ENCODE measurements around the gene RASEF.
"Not testable (repeated sequence)": the region's sequence is repeated elsewhere in the genome, so short reads cannot be mapped to it uniquely, and the experiment has no call there.

The RASEF gene

DNA sequence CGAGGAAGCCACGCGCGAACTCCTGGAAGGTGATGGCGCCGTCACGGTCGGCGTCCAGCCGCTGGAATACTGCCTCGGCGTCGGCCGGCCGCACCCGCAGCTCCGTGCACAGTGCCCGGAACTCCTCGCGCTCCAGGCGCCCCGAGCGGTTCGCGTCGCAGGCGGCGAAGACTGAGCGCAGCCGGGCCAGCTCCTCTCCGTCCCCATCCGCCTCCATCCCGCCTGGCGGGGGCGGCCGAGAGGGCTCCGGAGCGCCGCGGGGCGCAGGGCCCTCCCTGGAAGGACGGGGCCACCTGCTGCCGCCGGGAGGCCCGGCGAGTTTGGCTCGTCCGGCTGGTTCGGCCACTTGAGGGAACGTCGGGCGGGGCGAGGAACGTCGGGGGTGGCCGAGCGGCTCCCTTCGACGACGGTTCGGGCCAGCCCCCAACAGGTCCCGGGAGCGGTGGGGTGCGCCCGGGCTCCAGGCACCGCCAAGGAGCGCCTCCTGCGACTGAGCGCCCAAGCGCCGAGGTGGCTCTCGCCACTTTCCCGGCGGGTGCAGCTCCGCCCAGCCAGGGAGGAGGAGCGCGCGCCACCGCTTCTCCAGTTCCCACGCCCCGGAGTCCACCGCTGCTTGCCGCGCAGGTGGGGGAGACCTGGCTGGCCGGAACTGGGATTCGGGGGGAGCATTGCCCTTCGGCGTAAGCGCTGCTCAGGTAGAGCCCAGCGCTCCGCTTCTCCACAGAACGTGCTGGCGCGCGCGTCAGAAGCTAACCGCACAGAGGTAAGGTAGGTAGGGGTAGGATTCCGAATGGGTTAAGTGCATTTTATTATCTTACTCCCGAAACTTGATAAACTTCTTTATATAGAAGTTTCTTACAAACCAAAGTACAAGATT, at the start of gene RASEF:
RASEF (minus strand) TSS at position 492 of the 877 bp plus-strand sequence; CDS start at position 217, 275 bp downstream.
- peak; percentile 59 for DNase-seq (ENCODE audit: low spot score)

DNA sequence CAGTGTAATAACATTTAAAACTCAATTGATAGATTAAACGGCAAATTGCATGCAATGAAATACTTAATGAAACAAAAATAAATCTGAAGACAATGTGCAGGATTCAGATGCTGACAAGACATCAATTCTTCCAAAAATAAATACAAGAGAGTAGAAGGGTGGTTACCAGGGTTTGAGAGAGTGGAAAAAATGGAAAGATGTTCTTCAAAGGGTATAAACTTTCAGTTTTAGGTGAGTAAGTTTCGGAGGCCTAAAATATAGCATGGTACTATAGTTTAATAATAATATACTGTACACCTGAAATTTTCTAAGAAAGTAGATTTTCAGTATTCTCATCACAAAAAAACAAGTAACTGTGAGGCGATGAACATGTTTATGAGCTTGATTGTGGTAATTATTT, 48.2 kb upstream of the RASEF start:
- no peak for DNase-seq (ENCODE audit: low spot score)

- no peak for DNase-seq (ENCODE audit: low spot score)
Measured at GRCh38 chr9:83109296-83109695, 46.4 kb upstream of the RASEF start.

- DNase-seq (ENCODE audit: low spot score) = no peak
Measured at GRCh38 chr9:83108208-83108607, 45.3 kb upstream of the RASEF start.

DNA sequence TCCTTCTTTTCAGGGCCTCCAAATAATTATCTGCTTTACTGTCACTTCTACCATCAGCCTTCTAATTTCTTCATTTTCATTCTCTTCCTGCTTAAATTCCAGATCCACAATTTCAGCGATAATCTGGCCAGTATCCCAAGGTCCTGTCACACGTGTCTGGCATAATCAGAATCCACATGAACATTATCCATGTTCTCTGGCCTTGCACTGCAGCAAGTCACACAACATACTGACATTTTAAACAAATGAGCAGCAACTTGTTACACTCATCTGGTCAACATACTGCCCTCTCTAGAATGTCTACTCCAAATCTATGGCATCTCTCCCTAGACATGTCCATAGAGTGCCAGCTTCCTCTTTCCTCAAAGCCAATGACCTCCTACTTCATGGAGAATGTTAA, 43.8 kb upstream of the RASEF start:
- DNase-seq (ENCODE audit: low spot score) = no peak

GRCh38 chr9:83106263-83106662, 43.3 kb upstream of the RASEF start:
- DNase-seq (ENCODE audit: low spot score) = no peak

- no peak for DNase-seq (ENCODE audit: low spot score)
Measured at GRCh38 chr9:83097633-83098032, 34.7 kb upstream of the RASEF start.

DNA sequence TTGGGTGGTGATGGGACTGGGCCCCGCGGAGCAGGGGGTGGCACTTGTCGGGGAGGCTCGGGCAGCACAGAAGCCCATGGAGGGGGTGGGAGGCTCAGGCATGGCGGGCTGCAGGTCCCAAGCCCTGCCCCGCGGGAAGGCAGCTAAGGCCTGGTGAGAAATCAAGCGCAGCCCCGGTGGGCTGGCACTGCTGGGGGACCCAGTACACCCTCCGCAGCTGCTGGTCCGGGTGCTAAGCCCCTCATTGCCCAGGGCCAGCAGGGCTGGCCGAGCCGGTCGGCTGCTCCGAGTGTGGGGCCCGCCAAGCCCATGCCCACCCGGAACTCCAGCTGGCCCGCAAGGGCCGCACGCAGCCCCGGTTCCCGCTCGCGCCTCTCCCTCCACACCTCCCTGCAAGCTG, 30.4 kb upstream of the RASEF start:
- not testable (repeated sequence) for DNase-seq (ENCODE audit: low spot score)

DNA sequence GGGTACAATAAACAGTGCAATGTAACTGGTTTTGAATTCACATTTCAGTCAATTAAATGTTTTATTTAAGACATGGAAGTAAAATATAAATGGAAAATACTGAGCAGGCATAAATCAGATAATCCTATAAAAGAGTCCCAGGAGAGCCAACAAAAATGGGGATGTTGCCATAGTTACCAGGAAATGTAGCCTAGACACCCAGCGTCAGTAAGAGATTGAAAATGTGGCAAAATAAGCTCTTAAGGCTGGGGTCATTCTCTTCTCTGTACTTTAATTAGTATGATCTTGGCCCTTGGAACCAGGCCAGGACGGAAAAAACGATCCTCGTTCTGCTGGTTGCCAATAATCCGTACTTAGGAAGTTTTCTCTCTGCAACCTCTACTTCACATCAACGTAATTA, 18.9 kb upstream of the RASEF start:
- DNase-seq (ENCODE audit: low spot score) = no peak

GRCh38 chr9:83081010-83081409, 18.1 kb upstream of the RASEF start:
- no peak for DNase-seq (ENCODE audit: low spot score)

- not testable (repeated sequence) for DNase-seq (ENCODE audit: low spot score)
Measured at GRCh38 chr9:83075932-83076331, 13.0 kb upstream of the RASEF start.

DNA sequence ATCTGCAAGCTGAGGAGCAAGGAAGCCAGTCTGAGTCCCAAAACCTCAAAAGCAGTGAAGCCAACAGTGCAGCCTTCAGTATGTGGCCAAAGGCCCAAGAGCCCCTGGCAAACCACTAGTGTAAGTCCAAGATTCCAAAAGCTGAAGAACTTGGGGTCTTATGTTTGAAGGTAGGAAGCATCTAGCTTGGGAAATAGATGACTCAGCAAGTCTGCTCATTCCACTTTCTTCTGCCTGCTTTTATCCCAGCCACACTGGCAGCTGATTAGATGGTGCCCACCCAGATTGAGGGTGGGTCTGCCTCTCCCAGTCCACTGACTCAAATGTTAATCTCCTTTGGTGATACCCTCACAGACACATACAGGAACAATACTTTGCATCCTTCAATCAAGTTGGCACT, 9.6 kb upstream of the RASEF start:
- not testable (repeated sequence) for DNase-seq (ENCODE audit: low spot score)

- no peak for DNase-seq (ENCODE audit: low spot score)
Measured at GRCh38 chr9:83071626-83072025, 8.7 kb upstream of the RASEF start.

DNA sequence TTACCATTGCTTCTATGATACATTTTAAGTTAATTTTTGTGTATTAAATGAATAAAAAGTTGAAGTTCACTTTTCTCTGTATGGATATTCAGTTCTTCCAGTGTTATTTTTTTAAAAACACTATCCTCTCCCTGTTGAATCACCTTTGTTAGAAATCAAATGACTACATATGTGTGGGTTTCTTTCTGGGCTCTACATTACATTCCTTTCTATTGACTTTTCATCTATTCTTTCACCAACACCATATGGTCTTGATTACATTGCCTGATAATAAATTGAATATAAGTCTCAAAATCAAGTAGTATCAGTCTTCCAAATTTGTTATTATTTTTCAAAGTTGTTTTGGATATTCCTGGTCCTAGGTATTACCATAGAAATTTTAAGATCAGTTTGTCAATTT, 7.3 kb upstream of the RASEF start:
- DNase-seq (ENCODE audit: low spot score) = peak; percentile 34

- DNase-seq (ENCODE audit: low spot score) = no peak
Measured at GRCh38 chr9:83069651-83070050, 6.7 kb upstream of the RASEF start.

- no peak for DNase-seq (ENCODE audit: low spot score)
Measured at GRCh38 chr9:83068414-83068813, 5.5 kb upstream of the RASEF start.

DNA sequence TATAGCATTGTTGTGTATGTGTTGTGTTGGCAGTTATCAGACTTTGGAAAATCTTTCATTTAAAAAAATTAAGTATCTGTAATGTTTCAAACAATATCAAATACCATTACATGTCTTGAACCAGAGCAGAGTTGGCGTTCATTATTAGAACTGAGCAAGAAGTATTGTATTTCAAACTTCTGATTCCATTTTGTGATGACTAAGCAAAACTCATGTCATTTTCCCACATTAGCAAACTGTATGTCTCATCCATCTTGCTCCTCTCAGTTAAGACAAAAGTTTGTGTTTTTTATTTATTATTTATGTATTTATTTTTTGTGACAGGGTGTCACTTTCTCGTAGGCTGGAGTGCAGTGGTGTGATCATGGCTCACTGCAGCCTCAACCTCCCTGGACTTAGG, 4.6 kb upstream of the RASEF start:
- DNase-seq (ENCODE audit: low spot score) = no peak

- DNase-seq (ENCODE audit: low spot score) = peak; percentile 77
Measured at GRCh38 chr9:83066771-83067170, 3.8 kb upstream of the RASEF start.

- DNase-seq (ENCODE audit: low spot score) = no peak
Measured at GRCh38 chr9:83065233-83065632, 2.3 kb upstream of the RASEF start.

DNA sequence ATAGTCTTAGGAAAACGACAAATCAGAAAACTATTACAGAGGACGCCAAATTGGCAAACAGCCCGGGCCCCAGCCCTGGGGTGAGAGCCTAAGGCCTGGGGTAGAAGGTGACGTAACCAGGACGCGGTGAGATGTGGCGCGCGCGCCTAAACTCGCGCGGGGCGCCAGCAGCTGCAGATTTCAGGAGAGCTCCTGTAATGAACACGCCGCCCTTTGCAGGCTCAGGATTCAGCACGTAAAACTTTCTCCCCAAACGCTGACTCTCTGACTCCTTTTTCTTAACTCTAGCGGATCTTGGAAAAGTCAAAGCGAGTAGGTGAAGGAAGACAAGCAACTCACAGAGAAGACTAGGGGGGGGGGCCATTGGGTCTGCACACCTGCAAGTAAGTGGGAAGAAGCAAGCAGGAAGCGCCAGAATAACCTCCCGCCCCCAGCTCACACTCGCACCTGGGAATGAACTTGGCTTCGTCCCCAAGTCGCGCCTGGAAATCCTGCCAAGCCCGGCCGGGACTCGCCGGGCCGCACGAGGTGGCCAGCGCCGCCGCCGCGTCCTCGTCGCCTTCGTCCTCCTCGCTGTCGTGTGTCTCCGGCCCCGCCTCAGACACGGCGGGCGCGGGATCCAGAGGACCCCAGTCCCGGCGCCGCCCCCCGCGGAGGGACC, 822 bp downstream of the RASEF start:
- peak; percentile 30 for DNase-seq (ENCODE audit: low spot score)

DNA sequence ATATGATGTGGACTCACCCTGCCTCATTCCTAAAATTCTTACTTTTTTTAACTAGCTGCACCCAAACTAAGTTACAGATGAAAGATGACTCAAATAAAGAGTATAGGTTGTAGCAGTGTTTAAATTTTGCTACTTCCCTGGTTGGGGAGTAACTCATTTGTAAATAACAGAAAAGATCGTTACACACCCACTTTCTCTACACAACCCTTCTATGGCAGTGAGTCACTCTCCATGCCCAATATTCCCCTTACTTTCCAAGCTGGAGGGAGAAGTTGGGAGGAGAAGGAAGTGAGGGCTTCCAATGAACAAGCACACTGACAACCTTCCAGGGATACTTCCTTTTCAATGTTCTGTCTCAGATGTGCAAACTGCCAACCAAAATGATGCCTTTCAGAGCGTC, 1.9 kb downstream of the RASEF start:
- no peak for DNase-seq (ENCODE audit: low spot score)

DNA sequence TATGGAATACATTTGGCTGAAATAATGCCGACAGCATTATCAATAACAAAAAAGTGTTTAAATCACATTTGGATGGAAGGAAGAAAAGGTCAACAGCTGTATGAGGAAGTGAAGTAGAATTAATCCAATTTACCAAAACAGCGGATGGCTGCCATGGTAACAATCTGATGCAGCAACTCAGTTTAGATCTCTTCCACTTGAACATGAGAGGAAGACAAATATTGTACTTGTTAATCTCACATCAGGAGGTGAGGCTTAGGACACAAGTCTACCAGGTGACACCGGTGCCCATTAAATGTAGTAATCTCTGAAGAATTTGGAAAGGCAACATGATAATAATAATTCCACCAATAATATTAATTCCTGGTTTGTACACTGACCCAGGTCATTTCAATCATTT, 2.4 kb downstream of the RASEF start:
- no peak for DNase-seq (ENCODE audit: low spot score)

GRCh38 chr9:83059417-83059816, 3.5 kb downstream of the RASEF start:
- no peak for DNase-seq (ENCODE audit: low spot score)

DNA sequence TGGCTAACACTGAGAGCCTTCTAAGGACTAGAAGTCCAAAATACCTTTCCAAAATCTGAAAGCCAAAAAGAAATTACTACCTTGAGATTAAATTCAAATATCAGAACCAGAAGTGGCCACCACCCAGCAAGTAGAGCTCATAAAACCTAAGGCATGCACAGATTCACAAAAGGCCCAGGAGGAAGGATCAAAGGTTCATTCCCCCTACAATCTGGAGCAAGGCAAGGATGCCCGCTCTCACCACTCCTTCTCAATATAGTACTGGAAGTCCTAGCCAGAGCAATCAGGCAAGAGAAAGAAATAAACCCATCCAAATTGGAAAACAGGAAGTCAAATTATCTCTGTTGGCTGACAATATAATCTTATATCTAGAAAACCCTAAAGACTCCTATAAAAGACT, 6.0 kb downstream of the RASEF start:
- DNase-seq (ENCODE audit: low spot score) = no peak
